ENCODE data around the gene PIWIL4.

The PIWIL4 gene

GRCh38 chr11:94669023-94669422 is 101.9 kb downstream of the PIWIL4 start:
- no peak for TF ChIP-seq CTCF (IDR thresholded peaks at IDR 0.05; ENCODE audit: borderline replicate concordance, control extremely low read depth, extremely low read depth, insufficient read depth, missing control alignments)
- no peak for DNase-seq (ENCODE audit: low spot score)
- in situ Hi-C loops (cut with MboI; ENCODE audit: low sequenced_read_pairs, unreplicated experiment) = no loop called here

Measured in GM13976 (cell line).